HepG2 (cell line): Measurements from ENCODE around the gene WSB2. TPM values are rescaled to one million over a fixed set of nuclear protein-coding genes. Genes with fewer than 3 reads are reported as not detected.
A peak's percentile ranks its signal among the peaks of the same experiment; 100 is the strongest.

Source experiments
- ATAC-seq: fragments of 200-7000 bp; cut with Tn5 transposase; 3 replicates; pipeline ENCODE4 v1.9.1; 2020; ENCODE audit warnings: mild to moderate bottlenecking, moderate library complexity
- BruUV-seq: library from RNA; stranded (reverse); fragments of 400-500 nt; replicated peaks from 2 replicates; lab custom pipeline; 2021; lab: Mats Ljungman, UMichigan
- CTCF ChIA-PET: fragments of 300-600 bp; formaldehyde crosslinking; extraction: SDS; loops from one replicate; lab custom pipeline; 2021; ENCODE audit warnings: low total read pairs, inconsistent platforms, low intra/inter-chr PET ratio; lab: Yijun Ruan, JAX
- POLR2A ChIA-PET: fragments of 350-600 bp; sonication (Branson Sonifier 250); formaldehyde crosslinking; loops from one replicate; lab custom pipeline; 2020; ENCODE audit warnings: antibody characterized with exemption, inconsistent platforms; lab: Yijun Ruan, JAX
- DNase-seq: peaks from one replicate; pipeline ENCODE4 v3.0.0-alpha.2; 2015; ENCODE audit warnings: low spot score
- FAIRE-seq: peaks from 3 replicates; lab custom pipeline; 2011; peaks lifted over from hg19 to GRCh38; lab: Jason Lieb, UNC
- H2AFZ ChIP-seq: one replicate; pipeline ENCODE4 v1.6.1; 2011; ENCODE audit warnings: low read length, inconsistent platforms
- H3K27ac ChIP-seq: fragments of 300-600 bp; 3 replicates; pipeline ENCODE4 v1.8.0; 2011; ENCODE audit warnings: mixed run types, mild to moderate bottlenecking, mixed read lengths, low read length, inconsistent platforms; ENCODE audit not compliant: insufficient read depth; ENCODE audit errors: extremely low read length
- H3K27me3 ChIP-seq, 2 experiments: fragments of 200-600 bp in 1 of 2; 2 replicates in 1 of 2; 3 replicates in 1 of 2; pipeline versions ENCODE4 v1.6.0 to v1.8.0; 2011; ENCODE audit warnings: low read length in 2 of 2, mild to moderate bottlenecking in 2 of 2, moderate library complexity in 2 of 2, inconsistent platforms in 1 of 2; ENCODE audit not compliant: insufficient read depth in 2 of 2, control insufficient read depth in 1 of 2
- H3K36me3 ChIP-seq, 2 experiments: fragments of 200-600 bp in 1 of 2; replicated peaks in 1 of 2; 2 replicates in 1 of 2; 3 replicates in 1 of 2; pipeline versions ENCODE4 v1.5.1 to v1.8.0; 2011; ENCODE audit warnings: low read length in 2 of 2, inconsistent platforms in 1 of 2; ENCODE audit not compliant: insufficient read depth in 2 of 2, control insufficient read depth in 1 of 2
- H3K4me1 ChIP-seq: 2 replicates; pipeline ENCODE4 v1.5.1; 2012; ENCODE audit warnings: low read length, inconsistent platforms; ENCODE audit not compliant: insufficient read depth
- H3K4me2 ChIP-seq: 2 replicates; pipeline ENCODE4 v1.6.0; 2011; ENCODE audit warnings: low read depth, low read length, inconsistent platforms
- H3K4me3 ChIP-seq, 3 experiments: fragments of 200-600 bp in 1 of 3; sonication (generic), shearing (Covaris generic) in 1 of 3; replicated peaks in 1 of 3; 2 replicates each; pipeline ENCODE4 v1.5.1; 2011 to 2016; ENCODE audit warnings: low read length in 3 of 3, inconsistent platforms in 2 of 3, low read depth in 2 of 3, mild to moderate bottlenecking in 2 of 3, control low read depth in 1 of 3, mixed read lengths in 1 of 3; ENCODE audit not compliant: insufficient read depth in 1 of 3
- H3K79me2 ChIP-seq: one replicate; pipeline ENCODE4 v1.6.1; 2011; ENCODE audit warnings: low read length, inconsistent platforms; ENCODE audit not compliant: insufficient read depth
- H3K9ac ChIP-seq: 2 replicates; pipeline ENCODE4 v1.6.0; 2011; ENCODE audit warnings: mild to moderate bottlenecking, low read depth, low read length, inconsistent platforms; ENCODE audit not compliant: insufficient read depth
- H3K9me3 ChIP-seq: 2 replicates; pipeline ENCODE4 v1.5.1; 2012; ENCODE audit warnings: mild to moderate bottlenecking, low read length
- H4K20me1 ChIP-seq: 2 replicates; pipeline ENCODE4 v1.6.0; 2011; ENCODE audit warnings: inconsistent platforms, mild to moderate bottlenecking, low read length, moderate library complexity; ENCODE audit not compliant: insufficient read depth
- FOXO1 ChIP-seq: sonication (generic); formaldehyde crosslinking; IDR thresholded peaks from 2 replicates; pipeline ENCODE4 v1.4.0; 2020; ENCODE audit warnings: missing genetic modification reagents
- PRPF4 ChIP-seq: fragments of 200-400 bp; formaldehyde crosslinking; IDR thresholded peaks from 2 replicates; pipeline ENCODE4 v1.6.1; 2016; ENCODE audit warnings: low read length, low read depth; ENCODE audit not compliant: poor library complexity, severe bottlenecking
- SAP130 ChIP-seq: IDR thresholded peaks from 2 replicates; pipeline ENCODE4 v1.6.1; 2016; ENCODE audit warnings: low read depth
- ZBTB38 ChIP-seq: sonication (generic); formaldehyde crosslinking; IDR thresholded peaks from 2 replicates; pipeline ENCODE4 v1.5.1; 2020; ENCODE audit warnings: mild to moderate bottlenecking, missing genetic modification reagents
- ZKSCAN1 ChIP-seq: fragments of 150-350 bp; IDR thresholded peaks from 2 replicates; pipeline ENCODE4 v1.6.1; 2014; ENCODE audit warnings: low read length
- ZNF317 ChIP-seq: sonication (generic); formaldehyde crosslinking; IDR thresholded peaks from 2 replicates; pipeline ENCODE4 v1.5.0; 2020; ENCODE audit warnings: mild to moderate bottlenecking, missing genetic modification reagents
- ZNF737 ChIP-seq: sonication (generic); formaldehyde crosslinking; IDR thresholded peaks from 2 replicates; pipeline ENCODE4 v1.5.0; 2020; ENCODE audit warnings: missing genetic modification reagents, mild to moderate bottlenecking, borderline replicate concordance
- WGBS: methylation state at CpG from one replicate; pipeline ENCODE4 v1.1.6; 2017; ENCODE audit warnings: low lambda C conversion rate; 5-methylcytosine and 5-hydroxymethylcytosine counted together
- in situ Hi-C: cut with HindIII; loops from 2 replicates; pipeline ENCODE4 v1.10.0; 2017; ENCODE audit warnings: low pct_unique_long_range_greater_than_20kb; ENCODE audit not compliant: extremely low pct_ligation_motif_present
- intact Hi-C: fragments of 100-400 bp; cut with micrococcal nuclease; formaldehyde crosslinking; loops from one replicate; pipeline ENCODE4 v1.10.0; 2022; ENCODE audit not compliant: unreplicated experiment
- polyA plus RNA-seq, 8 experiments: library from polyadenylated mRNA; depleted of rRNA in 3 of 8; stranded (reverse) in 7 of 8; unstranded in 1 of 8; fragments of >200 nt; fragmentation: Illumina TruSeq in 4 of 8; extraction: Trizol in 4 of 8; gene quantifications; 2 replicates each; pipeline versions ENCODE4 v1.2.1 to v1.2.3, GENCODE V29; 2011 to 2016; ENCODE audit warnings: low read depth in 4 of 8, missing spikeins in 1 of 8, mixed read lengths in 1 of 8; ENCODE audit not compliant: insufficient read depth in 1 of 8
- total RNA-seq, 5 experiments: library from RNA; depleted of rRNA; stranded (reverse); fragments of >200 nt; fragmentation: Illumina TruSeq; extraction: Trizol; gene quantifications; 2 replicates each; pipeline ENCODE4 v1.2.3, GENCODE V29; 2016; ENCODE audit warnings: low read depth in 1 of 5
- TF ChIP-seq, protein P1 (sequence below): sonication (generic); formaldehyde crosslinking; IDR thresholded peaks from 2 replicates; pipeline ENCODE4 v1.4.0; 2020; ENCODE audit warnings: missing genetic modification reagents; ENCODE audit errors: not compliant biosample characterization

The WSB2 gene
- total and polyA plus RNA-seq, 2 of the 13 experiments (the other 11 are each of a cell fraction or from before 2014, with no cell fraction given), result 31.0 to 82.8 TPM

DNA sequence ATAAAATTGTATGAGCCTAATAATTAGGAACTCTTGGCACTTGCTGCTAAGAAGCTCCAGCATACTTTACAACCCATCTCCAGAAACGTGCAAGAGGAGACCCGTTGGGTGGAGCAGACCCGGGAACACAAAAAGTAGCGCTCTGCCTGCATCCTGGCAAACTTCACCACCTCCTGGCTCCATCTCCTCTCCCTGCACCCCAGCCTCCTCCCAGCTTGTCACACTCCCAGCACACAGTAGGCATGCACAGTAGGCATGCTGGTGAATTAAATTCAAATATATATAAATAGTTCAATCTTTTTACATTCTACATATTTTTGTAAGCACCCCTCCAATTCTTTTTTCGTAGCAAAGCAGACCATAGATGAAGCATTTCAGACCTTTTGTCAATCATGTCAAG, 41.6 kb upstream of the WSB2 start:
- Histone ChIP-seq H3K79me2 (no peaks in the 10 kb centered on the region), H4K20me1 (no peaks in the 10 kb centered on the region), H3K4me3 (peak overlapping the region; percentile 82 to 91 (median 85)), H3K9ac (peak overlapping the region; percentile 80), H2AFZ (no peak overlapping the region), H3K4me1 (peaks cover 42% of the 10 kb centered on the region), H3K27me3 (no peaks in the 10 kb centered on the region), H3K9me3 (no peaks in the 10 kb centered on the region), H3K27ac (peak overlapping the region; percentile 79), H3K4me2 (peak overlapping the region; percentile 92), H3K36me3 (no peaks in the 10 kb centered on the region; a peak in 1 of 5 replicates)
- 44% methylated on average over 5 of the region's 5 CpGs for WGBS
- TSS peak; percentile 56 for BruUV-seq
- TF ChIP-seq FOXO1 (CRISPR knock-in tag) (no peak), ZKSCAN1 (peak; percentile 90), ZNF737 (CRISPR knock-in tag) (no peak)
- intact Hi-C loops (loop anchor here (1.0 to 5.0 kb wide), 2 partner anchors 41 to 225 kb away; partner anchors contain the start of gene WSB2), in situ Hi-C loops (no loop called here)
- no peak for FAIRE-seq
- ATAC-seq, result no peak
- CTCF ChIA-PET, result no interaction called here
- DNase-seq, result no peak
- POLR2A ChIA-PET, result interaction anchor here (0.6 to 1.3 kb wide), 3 partner anchors 22 to 29 kb away, joined by 3 to 5 read pairs (median 3); no protein-coding TSS in a partner anchor

DNA sequence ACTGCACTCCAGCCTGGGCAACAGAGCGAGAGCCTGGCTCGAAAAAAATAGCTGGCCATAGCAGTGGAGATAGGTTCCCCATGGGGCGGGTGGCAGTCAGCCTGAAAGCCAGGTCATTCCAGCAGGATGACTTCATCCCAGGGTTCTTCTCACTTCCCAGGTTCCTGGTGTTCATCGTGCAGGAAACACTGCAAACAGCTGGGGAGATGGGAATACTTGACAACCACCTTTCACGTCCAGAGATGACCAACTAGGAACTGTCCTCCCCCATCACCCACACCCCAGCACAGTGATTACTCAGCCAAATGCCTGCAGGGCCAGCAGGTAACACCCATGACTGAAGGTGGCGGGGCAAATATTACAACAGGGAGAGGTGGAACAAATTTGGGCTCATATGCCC, 41.1 kb upstream of the WSB2 start:
- BruUV-seq, result no TSS peak
- Histone ChIP-seq H3K27me3 (no peaks in the 10 kb centered on the region), H4K20me1 (no peaks in the 10 kb centered on the region), H3K4me2 (peak overlapping the region; percentile 92), H2AFZ (no peak overlapping the region), H3K36me3 (no peaks in the 10 kb centered on the region; a peak in 1 of 5 replicates), H3K9ac (no peak overlapping the region), H3K9me3 (no peaks in the 10 kb centered on the region), H3K27ac (no peak overlapping the region), H3K4me1 (peaks cover 37% of the 10 kb centered on the region), H3K4me3 (no peak overlapping the region; a peak in 1 of 6 replicates), H3K79me2 (no peaks in the 10 kb centered on the region)
- in situ Hi-C loops, result no loop called here
- ChIA-PET POLR2A (interaction anchor here (0.6 kb wide), 1 partner anchor 23 kb away, joined by 3 read pairs; no protein-coding TSS in a partner anchor), CTCF (no interaction called here)
- DNase-seq (peak; percentile 39), ATAC-seq (no peak), FAIRE-seq (no peak)
- 90% methylated on average over 4 of the region's 6 CpGs for WGBS
- TF ChIP-seq SAP130, result peak; percentile 53
- peak; percentile 43; the same call in 1 of the 2 replicates for TF ChIP-seq ZBTB38 (CRISPR knock-in tag)
- TF ChIP-seq PRPF4, result peak; percentile 14
- no peak for TF ChIP-seq ZNF317
- TF ChIP-seq, protein P1, sequence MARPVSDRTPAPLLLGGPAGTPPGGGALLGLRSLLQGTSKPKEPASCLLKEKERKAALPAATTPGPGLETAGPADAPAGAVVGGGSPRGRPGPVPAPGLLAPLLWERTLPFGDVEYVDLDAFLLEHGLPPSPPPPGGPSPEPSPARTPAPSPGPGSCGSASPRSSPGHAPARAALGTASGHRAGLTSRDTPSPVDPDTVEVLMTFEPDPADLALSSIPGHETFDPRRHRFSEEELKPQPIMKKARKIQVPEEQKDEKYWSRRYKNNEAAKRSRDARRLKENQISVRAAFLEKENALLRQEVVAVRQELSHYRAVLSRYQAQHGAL (CRISPR knock-in tag), result no peak
- intact Hi-C loops, result loop anchor here (5.0 kb wide), 1 partner anchor 225 kb away; no protein-coding TSS in a partner anchor
